ENCODE data around the gene CCDC167. TPM values are rescaled to one million over a fixed set of nuclear protein-coding genes. Genes with fewer than 3 reads are reported as not detected.

Gene CCDC167
- total and polyA plus RNA-seq, 2 of the 8 experiments (the other 6 are each of a cell fraction or from before 2014, with no cell fraction given): 11.0 to 26.5 TPM

DNA sequence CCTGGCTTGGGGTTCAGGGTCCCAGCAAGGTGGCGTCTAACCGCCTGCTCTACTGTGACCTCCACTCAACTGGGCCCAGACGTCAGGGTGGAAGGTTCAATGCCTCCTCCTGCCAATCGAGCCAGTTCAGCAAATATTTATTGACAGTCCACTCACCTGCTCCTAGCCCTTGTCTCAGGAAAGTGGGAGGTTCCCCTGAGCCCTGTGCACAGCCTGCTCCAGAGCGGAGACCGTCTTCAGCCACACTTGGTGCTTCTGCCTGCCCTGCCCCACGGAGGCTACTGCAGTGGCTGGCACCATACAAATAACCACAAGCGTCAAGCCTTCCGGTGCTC lies 6.1 kb downstream of the CCDC167 start:
- H3K9me3 ChIP-seq (ENCODE audit: insufficient read depth in 2 of 2, low read depth in 1 of 2, low read length in 1 of 2): no peaks in the 10 kb centered on the region
- H2BK5ac ChIP-seq (ENCODE audit: low read depth, low read length): no peak overlapping the region
- peak overlapping the region; percentile 81; the same call in 1 of the 2 replicates for H2BK15ac ChIP-seq (ENCODE audit: low read length)
- H3K4me3 ChIP-seq (ENCODE audit: extremely low read depth in 1 of 4, insufficient read depth in 2 of 4, low read depth in 3 of 4, low read length in 4 of 4): no peak overlapping the region
- H4K20me1 ChIP-seq (replicated peaks in 1 of 2; ENCODE audit: control insufficient read depth in 1 of 2, insufficient read depth in 2 of 2, low read length in 2 of 2): peaks cover 0 to 1% of the 10 kb centered on the region in 2 experiments
- H3K18ac ChIP-seq (ENCODE audit: extremely low read depth, low read length): peak overlapping the region; percentile 48
- CTCF ChIA-PET (ENCODE audit: partially characterized antibody): interaction anchor here (3.6 to 4.6 kb wide), 2 partner anchors 8 to 73 kb away, joined by 16 to 25 read pairs; no protein-coding TSS in a partner anchor
- no peak overlapping the region for H3K27ac ChIP-seq (ENCODE audit: low read depth, low read length)
- TF ChIP-seq ASH2L (IDR thresholded peaks at IDR 0.05; ENCODE audit: low read length): no peak
- TF ChIP-seq NRF1 (IDR thresholded peaks at IDR 0.05; ENCODE audit: low read depth, low read length): no peak
- no peak for TF ChIP-seq SP1 (IDR thresholded peaks at IDR 0.05; ENCODE audit: low read depth, low read length)
- no peak for TF ChIP-seq BRCA1 (IDR thresholded peaks at IDR 0.05; ENCODE audit: low read depth, low read length)
- H3K4me1 ChIP-seq (replicated peaks in 1 of 4; ENCODE audit: control insufficient read depth in 3 of 4, insufficient read depth in 4 of 4, low read length in 3 of 4): peaks cover 12 to 28% (median 18%) of the 10 kb centered on the region in 4 experiments
- no peak overlapping the region for H4K8ac ChIP-seq (ENCODE audit: extremely low read depth, insufficient read depth, low read length)
- FAIRE-seq (no peak), DNase-seq (ENCODE audit: low read depth in 1 of 2, low spot score in 2 of 2) (no peak)
- H3K79me1 ChIP-seq (ENCODE audit: low read depth, low read length): no peaks in the 10 kb centered on the region
- no peak overlapping the region for H3K56ac ChIP-seq (replicated peaks; ENCODE audit: insufficient read length, low read depth, low read length)
- POLR2A ChIA-PET (ENCODE audit: partially characterized antibody): no interaction called here
- H2BK20ac ChIP-seq (ENCODE audit: low read length): no peak overlapping the region
- no peak overlapping the region for H2BK120ac ChIP-seq (replicated peaks; ENCODE audit: low read depth, low read length)
- no peak overlapping the region for H3K14ac ChIP-seq (ENCODE audit: insufficient read length)
- H3K9ac ChIP-seq (replicated peaks in 1 of 4; ENCODE audit: extremely low read depth in 1 of 4, low read depth in 3 of 4, low read length in 3 of 4): no peak overlapping the region
- H2AFZ ChIP-seq (ENCODE audit: low read length): no peak overlapping the region
- H4K5ac ChIP-seq (ENCODE audit: insufficient read length, low read depth, low read length): no peak overlapping the region
- peak overlapping the region; percentile 54 for H4K91ac ChIP-seq (replicated peaks; ENCODE audit: insufficient read length, low read length)
- H3K36me3 ChIP-seq (ENCODE audit: control insufficient read depth in 2 of 4, insufficient read depth in 4 of 4, low read length in 3 of 4): no peaks in the 10 kb centered on the region
- H2BK12ac ChIP-seq (ENCODE audit: low read depth, low read length): 0 out of 2 replicates have a peak overlapping the region, but pooled peaks have one; percentile 39
- no peaks in the 10 kb centered on the region for H3K23me2 ChIP-seq (ENCODE audit: low read depth, low read length)
- H2AK5ac ChIP-seq (ENCODE audit: low read depth, low read length): peak overlapping the region; percentile 24; the same call in 1 of the 2 replicates
- 87% methylated on average over 9 of the region's 9 CpGs; no CpG with 5 or more reads in 1 of the 2 experiments for WGBS, 2 experiments (ENCODE audit: extremely low coverage in 1 of 2, insufficient coverage in 1 of 2, insufficient read length in 1 of 2, insufficient replicate concordance in 2 of 2, low coverage in 1 of 2, low lambda C conversion rate in 2 of 2, missing lambda C conversion rate in 1 of 2)
- H3K4ac ChIP-seq (replicated peaks; ENCODE audit: insufficient read length, low read depth, low read length): no peak overlapping the region
- no peak overlapping the region for H3K23ac ChIP-seq (ENCODE audit: insufficient read length)
- no peaks in the 10 kb centered on the region for H3K79me2 ChIP-seq (ENCODE audit: control insufficient read depth in 1 of 2, insufficient read depth in 2 of 2, low read length in 2 of 2)
- H3K4me2 ChIP-seq (ENCODE audit: insufficient read depth in 1 of 2, low read depth in 2 of 2, low read length in 2 of 2): no peak overlapping the region
- peaks cover 0 to 2% (median 0%) of the 10 kb centered on the region in 4 experiments; a peak in 1 of 7 replicates for H3K27me3 ChIP-seq (replicated peaks in 1 of 4; ENCODE audit: control insufficient read depth in 3 of 4, extremely low read depth in 1 of 4, insufficient read depth in 3 of 4, low read length in 3 of 4)
